HL-60/S4 treated with retinoic acid at 250 ng/mL for 4 days and 3 days (cell line): Measurements from ENCODE around the gene NPR1.
"Not testable (repeated sequence)": the region's sequence is repeated elsewhere in the genome, so short reads cannot be mapped to it uniquely, and the experiment has no call there.

ENCODE experiments used
- in situ Hi-C: fragments of 300-500 bp; cut with MboI; formaldehyde crosslinking; loops from 2 replicates; pipeline ENCODE4 v1.7.0; 2022; ENCODE audit warnings: low sequenced_read_pairs

Gene NPR1

DNA sequence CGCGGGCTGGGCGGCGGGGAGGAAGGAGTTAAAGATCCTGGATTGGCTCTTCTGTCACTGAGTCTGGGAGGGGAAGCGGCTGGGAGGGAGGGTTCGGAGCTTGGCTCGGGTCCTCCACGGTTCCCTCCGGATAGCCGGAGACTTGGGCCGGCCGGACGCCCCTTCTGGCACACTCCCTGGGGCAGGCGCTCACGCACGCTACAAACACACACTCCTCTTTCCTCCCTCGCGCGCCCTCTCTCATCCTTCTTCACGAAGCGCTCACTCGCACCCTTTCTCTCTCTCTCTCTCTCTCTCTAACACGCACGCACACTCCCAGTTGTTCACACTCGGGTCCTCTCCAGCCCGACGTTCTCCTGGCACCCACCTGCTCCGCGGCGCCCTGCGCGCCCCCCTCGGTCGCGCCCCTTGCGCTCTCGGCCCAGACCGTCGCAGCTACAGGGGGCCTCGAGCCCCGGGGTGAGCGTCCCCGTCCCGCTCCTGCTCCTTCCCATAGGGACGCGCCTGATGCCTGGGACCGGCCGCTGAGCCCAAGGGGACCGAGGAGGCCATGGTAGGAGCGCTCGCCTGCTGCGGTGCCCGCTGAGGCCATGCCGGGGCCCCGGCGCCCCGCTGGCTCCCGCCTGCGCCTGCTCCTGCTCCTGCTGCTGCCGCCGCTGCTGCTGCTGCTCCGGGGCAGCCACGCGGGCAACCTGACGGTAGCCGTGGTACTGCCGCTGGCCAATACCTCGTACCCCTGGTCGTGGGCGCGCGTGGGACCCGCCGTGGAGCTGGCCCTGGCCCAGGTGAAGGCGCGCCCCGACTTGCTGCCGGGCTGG lies at the start of gene NPR1:
Gene NPR1, plus strand, starts transcription at position 170 of the 818 bp plus-strand sequence. Its CDS starts 421 bp downstream, at position 591.
- in situ Hi-C loops, result loop anchor here (10.0 kb wide), 1 partner anchor 286 kb away; the partner anchor contains the start of genes CREB3L4 and SLC39A1

DNA sequence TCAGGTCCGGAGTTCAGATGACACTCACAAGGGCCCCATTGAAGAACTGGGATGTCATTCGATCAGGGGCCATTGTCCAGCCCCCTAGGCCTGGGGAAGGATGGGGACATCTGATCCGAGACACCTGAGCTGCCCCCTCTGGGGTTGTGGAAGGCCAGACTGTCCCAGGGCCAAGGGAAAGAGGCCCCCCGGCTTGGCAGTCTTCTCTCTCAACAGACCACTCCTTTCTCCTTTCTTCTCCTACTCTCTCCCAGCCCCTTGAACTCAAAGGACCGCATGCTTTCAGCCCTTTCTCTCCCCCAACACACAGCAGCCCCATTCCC lies 49.2 kb upstream of the NPR1 start:
- in situ Hi-C loops, result no loop called here

DNA sequence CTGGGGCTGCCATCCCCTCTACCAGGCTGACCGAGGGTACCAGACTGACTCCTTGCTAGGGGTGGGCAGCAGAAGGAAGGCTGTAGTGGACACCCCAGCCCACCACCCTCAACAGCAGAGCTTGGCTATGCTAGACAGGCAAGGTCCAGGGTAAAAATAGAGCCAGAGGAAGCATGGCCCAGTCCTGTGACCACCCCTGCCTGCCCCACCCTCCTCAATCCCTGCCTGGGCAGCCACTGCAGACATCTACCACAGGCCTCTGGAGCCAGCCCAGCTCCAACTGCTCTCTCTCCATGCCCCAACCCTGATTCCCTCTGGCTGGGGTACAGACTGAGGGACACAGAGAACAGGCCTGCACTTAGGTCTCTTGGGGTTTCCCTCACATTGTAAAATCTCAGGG lies 48.5 kb upstream of the NPR1 start:
- in situ Hi-C loops, result no loop called here

DNA sequence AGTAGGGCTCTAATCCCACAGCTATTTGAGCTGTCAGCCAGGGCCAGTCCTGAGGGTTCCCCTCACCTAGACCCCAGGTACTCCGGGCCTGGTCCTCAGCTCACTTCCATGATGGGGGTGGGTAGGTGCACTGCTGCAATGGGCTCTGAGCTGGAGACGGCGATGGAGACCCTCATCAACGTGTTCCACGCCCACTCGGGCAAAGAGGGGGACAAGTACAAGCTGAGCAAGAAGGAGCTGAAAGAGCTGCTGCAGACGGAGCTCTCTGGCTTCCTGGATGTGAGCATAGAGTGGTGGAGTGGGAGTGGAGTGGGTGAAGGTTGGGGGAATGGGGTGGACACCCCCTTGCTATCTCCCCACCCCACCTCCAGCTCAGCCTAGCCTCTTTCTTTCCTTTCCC lies 48.1 kb upstream of the NPR1 start:
- in situ Hi-C loops, result no loop called here

DNA sequence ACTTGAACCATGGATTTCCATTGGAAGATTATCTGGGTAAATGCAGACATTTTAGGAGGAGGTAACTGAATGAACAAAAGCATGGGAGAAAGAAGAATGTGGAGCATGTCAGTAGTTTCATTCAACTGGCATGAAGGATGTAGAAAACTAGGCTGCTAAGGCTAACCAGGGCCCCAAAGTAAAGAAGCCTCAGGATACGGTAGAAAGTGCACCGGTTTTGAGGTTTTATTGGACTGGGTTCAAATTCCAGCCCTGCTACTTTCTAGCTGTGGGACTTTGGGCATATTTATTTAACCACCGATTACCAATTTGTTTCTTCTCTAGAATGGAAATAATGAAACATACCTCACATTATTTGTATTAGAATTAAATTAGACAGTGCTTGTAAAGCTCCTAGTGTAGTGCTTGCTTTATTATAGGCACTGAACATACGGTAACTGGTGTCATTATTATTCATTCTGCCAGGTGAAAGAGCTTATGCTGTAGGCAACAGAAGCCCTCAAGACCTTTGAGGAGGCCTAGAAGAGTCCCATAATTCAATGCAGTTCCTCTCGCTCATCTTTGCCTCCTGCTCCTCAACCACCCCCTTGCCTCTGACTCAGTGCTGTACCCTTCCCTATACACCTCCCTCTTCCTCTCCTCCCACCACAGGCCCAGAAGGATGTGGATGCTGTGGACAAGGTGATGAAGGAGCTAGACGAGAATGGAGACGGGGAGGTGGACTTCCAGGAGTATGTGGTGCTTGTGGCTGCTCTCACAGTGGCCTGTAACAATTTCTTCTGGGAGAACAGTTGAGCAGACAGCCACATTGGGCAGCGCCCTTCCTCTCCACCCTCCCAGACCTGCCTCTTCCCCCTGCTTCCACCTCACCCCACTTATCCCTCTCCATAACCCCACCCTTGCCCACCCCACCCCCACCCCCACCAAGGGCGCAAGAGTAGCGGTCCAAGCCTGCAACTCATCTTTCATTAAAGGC lies 47.2 kb upstream of the NPR1 start:
- in situ Hi-C loops, result no loop called here

DNA sequence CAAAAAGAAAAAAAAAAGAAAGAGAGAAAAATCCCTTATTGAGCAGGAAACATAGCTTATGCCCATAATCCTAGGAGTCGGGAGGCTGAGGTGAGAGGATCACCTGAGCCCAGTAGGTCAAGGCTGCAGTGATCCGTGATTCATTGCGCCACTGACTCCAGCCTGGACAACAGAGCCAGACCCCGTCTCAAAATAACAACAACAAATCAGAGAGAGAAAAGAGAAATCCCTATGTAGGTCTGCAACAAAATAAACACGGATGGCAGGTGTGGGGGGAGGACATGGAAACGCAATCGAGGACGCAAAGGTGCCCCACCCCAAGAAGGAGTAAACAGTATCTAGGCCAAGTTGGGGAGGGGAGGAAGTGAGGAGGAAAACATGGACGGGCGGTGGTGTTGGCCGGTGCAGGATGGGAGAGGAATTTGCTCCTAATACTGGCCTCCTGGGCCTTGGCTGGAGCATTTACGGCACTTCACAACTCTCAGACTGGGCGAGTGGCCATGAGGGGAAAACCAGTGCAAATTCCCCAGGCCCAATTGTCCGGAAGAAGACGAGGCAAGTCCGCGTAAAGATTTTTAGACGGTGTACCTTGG lies 45.2 kb upstream of the NPR1 start:
- in situ Hi-C loops, result no loop called here

GRCh38 chr1:153633754-153634665 lies 44.5 kb upstream of the NPR1 start, which contains the start of gene CHTOP:
Gene CHTOP (plus strand): TSS chr1:153634066. CDS start chr1:153636589, 2,523 bp downstream.
- in situ Hi-C loops, result no loop called here

GRCh38 chr1:153635872-153636271 lies 42.6 kb upstream of the NPR1 start:
- in situ Hi-C loops, result no loop called here

DNA sequence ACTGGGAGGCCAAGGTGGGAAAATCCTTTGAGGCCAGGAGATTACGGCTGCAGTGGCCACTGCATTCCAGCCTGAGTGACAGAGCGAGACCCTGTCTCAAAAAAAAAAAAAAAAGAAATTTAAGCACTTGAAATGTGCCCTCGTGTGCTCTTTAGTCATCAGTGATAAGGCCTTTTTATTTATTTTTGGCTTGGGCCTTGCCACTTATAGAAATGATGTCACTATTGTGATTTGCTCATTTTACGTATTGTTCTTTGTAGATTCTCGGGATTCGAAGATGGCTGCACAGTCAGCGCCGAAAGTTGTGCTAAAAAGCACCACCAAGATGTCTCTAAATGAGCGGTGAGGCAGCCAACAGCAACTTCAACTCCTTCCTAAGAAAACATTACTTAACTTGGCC lies 42.2 kb upstream of the NPR1 start:
- in situ Hi-C loops, result no loop called here

DNA sequence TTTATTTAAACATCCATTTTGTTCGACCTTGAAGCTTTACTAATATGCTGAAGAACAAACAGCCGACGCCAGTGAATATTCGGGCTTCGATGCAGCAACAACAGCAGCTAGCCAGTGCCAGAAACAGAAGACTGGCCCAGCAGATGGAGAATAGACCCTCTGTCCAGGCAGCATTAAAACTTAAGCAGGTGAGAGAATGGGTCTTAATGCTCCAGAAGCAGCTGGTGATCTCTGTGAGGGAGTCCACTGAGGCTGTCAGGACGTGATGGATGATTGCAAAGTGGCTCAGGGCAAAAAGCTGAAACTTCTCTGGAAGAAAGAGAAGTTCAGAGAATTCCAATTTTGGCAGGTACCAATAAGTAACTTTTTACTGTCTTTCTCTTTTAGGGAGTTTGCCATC lies 40.2 kb upstream of the NPR1 start:
- in situ Hi-C loops, result no loop called here

GRCh38 chr1:153639280-153639679 lies 39.2 kb upstream of the NPR1 start:
- in situ Hi-C loops, result no loop called here

DNA sequence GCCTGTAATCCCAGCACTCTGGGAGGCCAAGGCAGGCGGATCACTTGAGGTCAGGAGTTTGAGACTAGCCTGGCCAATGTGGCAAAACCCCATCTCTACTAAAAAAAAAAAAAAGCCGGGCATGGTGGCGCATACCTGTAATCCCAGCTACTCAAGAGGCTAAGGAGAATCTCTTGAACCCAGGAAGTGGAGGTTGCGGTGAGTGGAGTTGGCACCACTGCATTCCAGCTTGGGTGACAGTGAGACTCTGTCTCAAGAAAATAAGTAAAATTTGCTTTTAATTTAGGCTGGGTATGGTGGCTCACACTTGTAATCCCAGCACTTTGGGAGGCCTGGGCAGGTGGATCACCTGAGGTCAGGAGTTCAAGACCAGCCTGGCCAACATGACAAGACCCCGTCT lies 38.3 kb upstream of the NPR1 start:
- in situ Hi-C loops, result not testable (repeated sequence)

- in situ Hi-C loops, result no loop called here
Measured at GRCh38 chr1:153640861-153641260, 37.6 kb upstream of the NPR1 start.

DNA sequence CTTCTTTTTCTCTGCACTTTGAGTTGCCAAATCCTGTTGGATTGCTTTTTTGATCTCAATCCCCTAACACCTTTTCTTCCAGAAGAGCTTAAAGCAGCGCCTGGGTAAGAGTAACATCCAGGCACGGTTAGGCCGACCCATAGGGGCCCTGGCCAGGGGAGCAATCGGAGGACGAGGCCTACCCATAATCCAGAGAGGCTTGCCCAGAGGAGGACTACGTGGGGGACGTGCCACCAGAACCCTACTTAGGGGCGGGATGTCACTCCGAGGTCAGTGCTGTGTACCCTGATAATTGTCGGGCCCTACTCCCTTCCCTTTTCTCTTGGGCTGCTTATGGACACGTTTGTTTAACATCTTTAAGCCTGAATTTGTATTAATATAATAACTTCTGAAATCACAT lies 36.3 kb upstream of the NPR1 start:
- in situ Hi-C loops, result no loop called here

DNA sequence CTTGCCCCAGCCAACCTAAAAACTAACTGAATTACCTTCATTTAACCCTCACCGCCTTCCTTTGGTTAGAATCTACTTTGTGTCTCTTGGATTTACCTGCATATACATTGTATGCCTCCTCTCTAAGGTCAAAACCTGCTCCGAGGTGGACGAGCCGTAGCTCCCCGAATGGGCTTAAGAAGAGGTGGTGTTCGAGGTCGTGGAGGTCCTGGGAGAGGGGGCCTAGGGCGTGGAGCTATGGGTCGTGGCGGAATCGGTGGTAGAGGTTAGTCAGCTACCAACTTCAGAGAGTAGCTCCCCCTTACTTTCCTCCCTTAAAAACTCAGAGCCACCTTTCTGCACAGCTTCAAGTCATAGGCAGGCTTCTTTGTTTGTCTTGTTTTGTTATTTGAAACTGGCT lies 35.4 kb upstream of the NPR1 start:
- in situ Hi-C loops, result no loop called here

DNA sequence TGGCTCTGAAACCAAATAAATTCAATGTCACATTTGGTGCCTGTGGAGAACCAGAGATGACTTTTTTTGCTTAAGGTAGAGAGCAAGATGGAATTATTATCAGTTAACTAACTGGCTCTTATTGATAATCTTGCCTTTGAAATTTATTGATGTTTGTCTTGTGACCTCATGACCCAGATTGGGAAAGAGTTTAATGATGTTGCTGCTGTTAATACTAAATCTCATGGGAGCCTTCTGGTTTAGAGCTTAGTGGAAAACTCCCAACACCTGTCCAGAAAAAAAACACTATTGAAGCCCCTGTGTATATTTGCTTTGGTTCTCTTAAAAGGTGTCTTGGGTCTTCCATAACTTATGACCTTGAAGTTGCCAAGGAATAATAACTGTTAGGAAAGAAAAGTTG lies 34.7 kb upstream of the NPR1 start:
- in situ Hi-C loops, result no loop called here

- in situ Hi-C loops, result no loop called here
Measured at GRCh38 chr1:153646672-153647345, 31.7 kb upstream of the NPR1 start.

GRCh38 chr1:153647346-153647714 lies 31.2 kb upstream of the NPR1 start:
- in situ Hi-C loops, result no loop called here

DNA sequence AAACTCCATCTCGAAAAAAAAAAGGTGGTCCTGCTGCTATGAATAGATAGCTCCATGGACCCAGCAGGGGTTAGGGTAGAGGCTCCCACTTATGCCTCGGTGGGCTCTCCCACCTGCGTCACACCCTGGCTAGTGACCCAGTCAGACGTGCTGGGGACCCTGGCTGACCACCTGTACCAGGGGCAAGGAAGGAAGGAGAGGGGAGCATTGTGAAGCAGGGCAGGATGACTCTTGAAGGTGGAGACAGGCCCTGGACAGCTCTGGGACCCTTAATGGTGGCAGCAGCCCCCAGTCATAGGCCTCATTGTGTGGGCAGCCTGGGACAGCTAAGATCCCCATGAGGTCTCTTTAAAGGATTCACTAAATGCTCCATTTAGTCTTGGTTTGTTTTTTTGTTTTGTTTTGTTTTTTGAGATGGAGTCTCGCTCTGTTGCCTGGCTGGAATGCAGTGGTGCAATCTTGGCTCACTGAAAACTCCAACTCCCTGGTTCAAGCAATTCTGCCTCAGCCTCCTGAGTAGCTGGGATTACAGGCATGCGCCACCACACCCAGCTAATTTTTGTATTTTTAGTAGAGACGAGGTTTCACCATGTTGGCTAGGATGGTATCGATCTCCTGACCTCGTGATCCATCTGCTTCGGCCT lies 30.4 kb upstream of the NPR1 start:
- in situ Hi-C loops, result no loop called here
